ENCODE measurements around the gene ZNRF3. TPM values are rescaled to one million over a fixed set of nuclear protein-coding genes. Genes with fewer than 3 reads are reported as not detected.

The ZNRF3 gene
- total and polyA plus RNA-seq, 7 donors = 0.23 to 13.6 (median 8.9) TPM

DNA sequence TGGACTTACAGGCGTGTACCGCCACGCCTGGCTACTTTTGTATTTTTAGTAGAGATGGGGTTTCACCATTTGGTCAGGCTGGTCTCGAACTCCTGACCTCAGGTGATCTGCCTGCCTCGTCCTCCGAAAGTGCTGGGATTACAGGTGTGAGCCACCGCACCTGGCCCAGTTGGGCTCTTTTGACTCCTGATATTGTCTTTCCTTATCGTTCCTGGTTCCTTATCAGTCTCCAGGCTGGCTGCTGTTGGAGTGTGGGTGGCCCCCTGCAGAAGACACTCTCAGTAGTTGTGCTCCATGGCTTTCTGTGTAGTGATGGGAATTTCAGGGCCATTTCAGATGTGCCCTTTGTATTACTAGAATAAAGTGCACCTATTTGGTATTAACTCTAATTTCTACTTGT, 123.0 kb downstream of the ZNRF3 start:
- no peak for DNase-seq
- Histone ChIP-seq H3K27ac (no peak overlapping the region), H3K36me3 (no peaks in the 10 kb centered on the region), H3K27me3 (no peaks in the 10 kb centered on the region), H3K4me1 (peaks cover 0 to 18% (median 13%) of the 10 kb centered on the region in 4 donors), H3K4me3 (no peak overlapping the region), H3K9me3 (no peaks in the 10 kb centered on the region)
- intact Hi-C loops (cut with DNase I) = no loop called here
- WGBS, 2 donors = 42 to 76% methylated on average over 8 of the region's 8 CpGs
- TF ChIP-seq POLR2A (IDR thresholded peaks at IDR 0.05) = no peak
- TF ChIP-seq EP300 (IDR thresholded peaks at IDR 0.05) = no peak
- TF ChIP-seq, protein P1, sequence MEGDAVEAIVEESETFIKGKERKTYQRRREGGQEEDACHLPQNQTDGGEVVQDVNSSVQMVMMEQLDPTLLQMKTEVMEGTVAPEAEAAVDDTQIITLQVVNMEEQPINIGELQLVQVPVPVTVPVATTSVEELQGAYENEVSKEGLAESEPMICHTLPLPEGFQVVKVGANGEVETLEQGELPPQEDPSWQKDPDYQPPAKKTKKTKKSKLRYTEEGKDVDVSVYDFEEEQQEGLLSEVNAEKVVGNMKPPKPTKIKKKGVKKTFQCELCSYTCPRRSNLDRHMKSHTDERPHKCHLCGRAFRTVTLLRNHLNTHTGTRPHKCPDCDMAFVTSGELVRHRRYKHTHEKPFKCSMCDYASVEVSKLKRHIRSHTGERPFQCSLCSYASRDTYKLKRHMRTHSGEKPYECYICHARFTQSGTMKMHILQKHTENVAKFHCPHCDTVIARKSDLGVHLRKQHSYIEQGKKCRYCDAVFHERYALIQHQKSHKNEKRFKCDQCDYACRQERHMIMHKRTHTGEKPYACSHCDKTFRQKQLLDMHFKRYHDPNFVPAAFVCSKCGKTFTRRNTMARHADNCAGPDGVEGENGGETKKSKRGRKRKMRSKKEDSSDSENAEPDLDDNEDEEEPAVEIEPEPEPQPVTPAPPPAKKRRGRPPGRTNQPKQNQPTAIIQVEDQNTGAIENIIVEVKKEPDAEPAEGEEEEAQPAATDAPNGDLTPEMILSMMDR (IDR thresholded peaks at IDR 0.05) = no peak
- no peak for TF ChIP-seq POLR2AphosphoS5 (IDR thresholded peaks at IDR 0.05)

DNA sequence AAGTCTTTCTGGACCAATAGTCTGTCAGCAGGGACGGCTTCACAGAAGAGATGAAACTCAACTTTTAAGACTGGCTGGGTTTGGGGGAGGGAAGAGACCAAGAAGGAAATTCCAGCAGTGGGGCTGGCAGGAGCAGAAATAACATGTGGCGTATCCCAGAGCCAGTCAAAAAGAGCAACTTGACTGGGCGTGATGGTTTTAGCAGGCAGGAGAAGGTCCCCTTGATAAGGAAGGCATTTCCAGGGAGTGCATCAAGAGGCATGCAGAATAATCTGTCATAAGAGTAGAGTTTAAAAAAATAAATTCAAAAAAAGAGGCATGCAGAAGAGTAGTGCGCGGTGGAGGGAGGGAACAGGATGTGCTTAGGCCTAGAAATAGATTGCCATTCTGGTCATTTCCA, 125.8 kb downstream of the ZNRF3 start:
- H3K4me3 ChIP-seq = no peak overlapping the region
- intact Hi-C loops (cut with DNase I) = no loop called here
- TF ChIP-seq EP300 (IDR thresholded peaks at IDR 0.05) (no peak), POLR2A (IDR thresholded peaks at IDR 0.05) (no peak), POLR2AphosphoS5 (IDR thresholded peaks at IDR 0.05) (no peak)
- TF ChIP-seq, protein P1 (IDR thresholded peaks at IDR 0.05) = no peak
- H3K27me3 ChIP-seq = no peaks in the 10 kb centered on the region
- DNase-seq = no peak
- H3K27ac ChIP-seq = no peak overlapping the region
- no peaks in the 10 kb centered on the region for H3K9me3 ChIP-seq
- H3K4me1 ChIP-seq = peaks cover 0 to 15% (median 13%) of the 10 kb centered on the region in 4 donors
- WGBS, 2 donors = 95 to 97% methylated on average over 5 of the region's 5 CpGs
- H3K36me3 ChIP-seq = no peaks in the 10 kb centered on the region

DNA sequence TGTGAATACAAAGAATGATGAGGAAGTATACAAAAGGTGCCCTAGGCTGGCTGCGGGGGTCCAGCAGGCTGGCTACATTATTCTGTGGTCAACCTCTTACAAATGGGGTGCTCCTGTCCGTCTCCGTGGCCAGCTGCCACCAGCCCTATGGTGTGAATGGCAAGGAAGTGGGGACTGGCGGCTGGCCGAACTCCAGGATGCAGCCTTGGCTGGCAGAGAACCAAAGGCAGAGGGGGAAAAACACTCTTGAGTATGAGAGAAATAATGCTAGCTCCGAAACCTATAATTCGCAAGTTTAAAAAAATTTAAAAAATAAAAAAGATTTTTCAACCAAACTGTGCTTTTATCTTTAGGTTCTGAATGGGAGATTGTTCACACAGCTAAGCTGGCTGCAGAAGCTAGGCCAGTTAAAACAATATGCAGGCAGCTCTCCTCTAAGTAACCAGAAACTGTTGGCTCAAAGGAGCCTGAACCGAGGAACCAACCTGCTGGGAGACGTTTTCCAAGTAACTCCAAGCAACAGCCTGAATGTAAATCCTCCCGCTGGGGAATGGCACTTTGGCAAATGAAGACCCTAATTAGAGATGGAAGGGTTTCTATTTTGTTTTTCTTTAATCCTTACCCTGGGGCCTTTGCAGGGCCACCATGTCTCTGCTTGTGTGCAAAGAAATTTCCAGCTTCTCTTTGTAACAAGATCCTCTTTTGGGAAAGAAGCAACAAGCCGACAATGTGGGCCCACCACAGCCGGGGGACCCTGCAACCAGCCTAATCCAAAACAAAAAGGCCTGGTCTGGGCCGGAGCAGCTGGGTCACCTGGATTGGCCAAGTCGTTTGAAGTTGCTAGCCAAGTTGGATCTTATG, 128.1 kb downstream of the ZNRF3 start:
- H3K36me3 ChIP-seq = no peaks in the 10 kb centered on the region
- TF ChIP-seq EP300 (IDR thresholded peaks at IDR 0.05) (no peak), POLR2AphosphoS5 (IDR thresholded peaks at IDR 0.05) (no peak), POLR2A (IDR thresholded peaks at IDR 0.05) (no peak)
- TF ChIP-seq, protein P1 (IDR thresholded peaks at IDR 0.05) = no peak
- no peaks in the 10 kb centered on the region for H3K27me3 ChIP-seq
- H3K9me3 ChIP-seq = no peaks in the 10 kb centered on the region
- H3K27ac ChIP-seq = no peak overlapping the region
- H3K4me3 ChIP-seq = no peak overlapping the region
- intact Hi-C loops (cut with DNase I) = no loop called here
- 24 to 69% methylated on average over 14 of the region's 14 CpGs for WGBS, 2 donors
- no peak for DNase-seq
- no peaks in the 10 kb centered on the region for H3K4me1 ChIP-seq

GRCh38 chr22:29012101-29012433, 128.7 kb downstream of the ZNRF3 start:
- no peak overlapping the region for H3K4me3 ChIP-seq
- intact Hi-C loops (cut with DNase I) = no loop called here
- WGBS, 2 donors = 26 to 75% methylated on average over 4 of the region's 4 CpGs
- DNase-seq = no peak
- no peak overlapping the region for H3K27ac ChIP-seq
- TF ChIP-seq, protein P1 (IDR thresholded peaks at IDR 0.05) = no peak
- TF ChIP-seq POLR2AphosphoS5 (IDR thresholded peaks at IDR 0.05) = no peak
- TF ChIP-seq POLR2A (IDR thresholded peaks at IDR 0.05) = no peak
- TF ChIP-seq EP300 (IDR thresholded peaks at IDR 0.05) = no peak
- no peaks in the 10 kb centered on the region for H3K27me3 ChIP-seq
- H3K4me1 ChIP-seq = no peaks in the 10 kb centered on the region
- H3K36me3 ChIP-seq = no peaks in the 10 kb centered on the region
- H3K9me3 ChIP-seq = no peaks in the 10 kb centered on the region
